Right atrium auricular region (tissue), 2 donors: Measurements from ENCODE around the gene EFL1. TPM values are rescaled to one million over a fixed set of nuclear protein-coding genes. Genes with fewer than 3 reads are reported as not detected.

ENCODE experiments used
- DNase-seq: peaks from one replicate; pipeline ENCODE4 v3.0.0-alpha.2; 2019; ENCODE audit warnings: low spot score
- H3K27ac ChIP-seq, 2 donors: fragments of 200-600 bp; sonication (generic); 1 replicate in 1 of 2; 2 replicates in 1 of 2; pipeline ENCODE4 v1.5.1; 2016 to 2019
- H3K27me3 ChIP-seq, 2 donors: fragments of 200-600 bp; sonication (generic); one replicate each; pipeline versions ENCODE4 v1.5.1 to v1.6.0; 2017 to 2019
- H3K36me3 ChIP-seq: fragments of 200-600 bp; sonication (generic); one replicate; pipeline ENCODE4 v1.5.1; 2016
- H3K4me1 ChIP-seq, 2 donors: fragments of 200-600 bp; sonication (generic); one replicate each; pipeline versions ENCODE4 v1.5.1 to v1.6.0; 2017 to 2019
- H3K4me3 ChIP-seq, 2 donors: fragments of 200-600 bp; sonication (generic); 1 replicate in 1 of 2; 2 replicates in 1 of 2; pipeline ENCODE4 v1.5.1; 2017 to 2019; ENCODE audit warnings: mild to moderate bottlenecking in 1 of 2, moderate library complexity in 1 of 2
- H3K9me3 ChIP-seq, 2 donors: fragments of 200-600 bp; sonication (generic); one replicate each; pipeline ENCODE4 v1.5.1; 2019
- total RNA-seq, 2 donors: library from RNA; depleted of rRNA; stranded (reverse); fragments of >200 nt; gene quantifications; one replicate each; pipeline ENCODE4 v1.1.0, GENCODE V29; 2016
- TF ChIP-seq, protein P1 (sequence below), 2 donors: fragments of 200-600 bp; sonication (generic); IDR thresholded peaks; one replicate each; pipeline ENCODE4 v1.5.1; 2019; ENCODE audit warnings: antibody characterized with exemption in 2 of 2

EFL1 gene
- total RNA-seq, 2 donors from 2014 or later, result 11.0 to 14.2 TPM

DNA sequence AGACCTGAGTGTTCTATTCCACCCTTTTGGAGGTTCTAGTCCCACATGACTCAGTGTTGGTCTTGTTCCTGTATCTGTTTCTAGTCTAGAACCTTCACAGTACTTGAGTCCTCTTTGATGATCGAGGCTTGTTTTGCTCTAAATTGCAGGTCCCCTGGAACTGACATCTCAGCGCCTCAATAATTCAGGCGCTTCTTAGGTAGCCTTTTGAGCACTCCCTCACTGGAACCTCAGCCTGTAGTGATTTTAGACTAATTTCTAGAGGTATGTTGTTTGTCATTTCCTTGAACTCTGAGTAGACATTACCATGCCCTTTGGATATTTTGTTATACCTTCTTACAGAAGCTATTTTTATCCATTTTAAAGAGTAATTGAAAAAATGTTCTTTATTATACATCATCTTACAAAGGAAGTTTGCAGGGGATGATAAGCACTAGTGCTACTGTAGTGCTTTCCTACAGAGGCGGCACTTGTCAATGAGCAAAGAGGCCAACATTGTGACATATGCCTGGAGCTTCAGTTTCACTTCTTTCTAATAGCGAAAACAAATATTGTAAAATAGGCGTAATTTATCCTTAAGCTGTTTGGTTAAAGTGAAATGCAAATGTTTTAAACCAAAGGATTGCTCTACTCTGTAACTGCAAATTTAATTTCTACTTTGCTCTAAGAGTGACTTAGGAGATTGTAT lies 75.7 kb downstream of the EFL1 start:
- H3K4me3 ChIP-seq, result no peak overlapping the region
- TF ChIP-seq, protein P1, sequence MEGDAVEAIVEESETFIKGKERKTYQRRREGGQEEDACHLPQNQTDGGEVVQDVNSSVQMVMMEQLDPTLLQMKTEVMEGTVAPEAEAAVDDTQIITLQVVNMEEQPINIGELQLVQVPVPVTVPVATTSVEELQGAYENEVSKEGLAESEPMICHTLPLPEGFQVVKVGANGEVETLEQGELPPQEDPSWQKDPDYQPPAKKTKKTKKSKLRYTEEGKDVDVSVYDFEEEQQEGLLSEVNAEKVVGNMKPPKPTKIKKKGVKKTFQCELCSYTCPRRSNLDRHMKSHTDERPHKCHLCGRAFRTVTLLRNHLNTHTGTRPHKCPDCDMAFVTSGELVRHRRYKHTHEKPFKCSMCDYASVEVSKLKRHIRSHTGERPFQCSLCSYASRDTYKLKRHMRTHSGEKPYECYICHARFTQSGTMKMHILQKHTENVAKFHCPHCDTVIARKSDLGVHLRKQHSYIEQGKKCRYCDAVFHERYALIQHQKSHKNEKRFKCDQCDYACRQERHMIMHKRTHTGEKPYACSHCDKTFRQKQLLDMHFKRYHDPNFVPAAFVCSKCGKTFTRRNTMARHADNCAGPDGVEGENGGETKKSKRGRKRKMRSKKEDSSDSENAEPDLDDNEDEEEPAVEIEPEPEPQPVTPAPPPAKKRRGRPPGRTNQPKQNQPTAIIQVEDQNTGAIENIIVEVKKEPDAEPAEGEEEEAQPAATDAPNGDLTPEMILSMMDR (IDR thresholded peaks at IDR 0.05), result no peak
- no peaks in the 10 kb centered on the region for H3K36me3 ChIP-seq
- DNase-seq, result no peak
- H3K4me1 ChIP-seq, result peaks cover 0 to 23% of the 10 kb centered on the region in 2 donors
- no peaks in the 10 kb centered on the region for H3K9me3 ChIP-seq
- H3K27ac ChIP-seq, result no peak overlapping the region
- H3K27me3 ChIP-seq, result no peaks in the 10 kb centered on the region

DNA sequence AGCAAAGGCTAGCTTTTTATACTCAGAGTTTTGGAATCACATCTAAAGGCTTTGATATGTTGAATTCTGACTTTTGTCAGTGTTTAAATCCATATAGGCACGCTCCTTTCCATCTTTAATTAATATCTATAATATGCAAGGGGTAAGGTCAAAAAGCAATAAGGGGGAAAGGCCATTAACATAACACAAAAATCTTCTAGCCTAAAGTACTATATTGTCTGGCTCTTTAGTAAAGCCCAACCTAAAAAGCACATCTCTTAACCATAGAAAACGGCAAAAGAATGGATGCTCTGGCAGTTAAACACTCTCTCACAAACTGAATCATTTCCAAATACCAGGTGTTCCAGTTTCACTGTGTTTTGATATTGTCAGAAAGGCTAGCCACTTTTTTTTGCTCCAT lies 76.4 kb downstream of the EFL1 start:
- TF ChIP-seq, protein P1 (IDR thresholded peaks at IDR 0.05), result no peak
- no peaks in the 10 kb centered on the region for H3K36me3 ChIP-seq
- DNase-seq, result no peak

DNA sequence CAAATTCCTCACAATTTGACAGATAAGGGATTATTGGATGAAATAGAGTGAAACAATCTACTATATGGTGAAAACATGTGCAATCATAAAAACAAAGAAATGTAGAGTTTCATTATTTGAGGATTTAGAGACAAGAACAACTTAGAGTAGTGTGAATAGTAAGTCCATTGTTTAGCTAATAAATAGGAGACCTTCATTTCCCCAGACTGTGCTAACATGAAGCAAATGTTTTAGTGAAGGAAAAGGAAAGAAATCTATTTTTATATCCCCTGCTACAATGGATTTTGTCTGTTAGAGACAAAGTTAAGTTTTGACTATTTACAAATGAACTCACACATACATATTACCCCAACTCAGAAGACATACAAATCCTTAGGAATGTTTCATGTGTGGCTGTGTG lies 77.8 kb downstream of the EFL1 start:
- TF ChIP-seq, protein P1 (IDR thresholded peaks at IDR 0.05), result no peak
- H3K27me3 ChIP-seq, result no peaks in the 10 kb centered on the region
- H3K27ac ChIP-seq, result no peak overlapping the region
- no peak overlapping the region for H3K4me3 ChIP-seq
- no peaks in the 10 kb centered on the region for H3K36me3 ChIP-seq
- no peaks in the 10 kb centered on the region for H3K9me3 ChIP-seq
- H3K4me1 ChIP-seq, result peaks cover 0 to 23% of the 10 kb centered on the region in 2 donors
- DNase-seq, result no peak

More for the DNA sequence above, 76.4 kb downstream of the EFL1 start:
- Histone ChIP-seq H3K9me3 (no peaks in the 10 kb centered on the region), H3K4me3 (no peak overlapping the region), H3K4me1 (peaks cover 0 to 23% of the 10 kb centered on the region in 2 donors), H3K27ac (no peak overlapping the region), H3K27me3 (no peaks in the 10 kb centered on the region)

DNA sequence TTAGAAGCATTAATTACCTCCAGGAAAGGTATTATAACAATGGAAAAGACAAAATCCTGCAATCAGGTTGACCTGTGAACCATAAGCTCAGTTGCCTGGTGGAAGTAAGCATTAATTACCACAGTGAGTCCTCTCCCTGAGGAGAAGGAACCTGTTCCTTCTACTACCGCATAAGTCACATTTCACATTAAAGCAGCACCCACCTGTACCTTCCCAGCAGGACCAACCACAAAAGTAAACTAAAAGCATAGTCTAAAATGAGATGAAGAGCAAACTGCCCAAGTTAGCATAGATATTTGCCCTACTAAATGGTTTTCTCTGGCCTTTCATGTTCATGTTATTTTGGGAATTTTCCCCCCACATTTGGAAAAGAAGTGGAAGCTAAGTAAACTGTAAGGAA lies 78.2 kb downstream of the EFL1 start:
- Histone ChIP-seq H3K27me3 (no peaks in the 10 kb centered on the region), H3K4me1 (peaks cover 0 to 23% of the 10 kb centered on the region in 2 donors), H3K4me3 (no peak overlapping the region), H3K36me3 (no peaks in the 10 kb centered on the region), H3K27ac (no peak overlapping the region), H3K9me3 (no peaks in the 10 kb centered on the region)
- TF ChIP-seq, protein P1 (IDR thresholded peaks at IDR 0.05), result no peak
- no peak for DNase-seq

DNA sequence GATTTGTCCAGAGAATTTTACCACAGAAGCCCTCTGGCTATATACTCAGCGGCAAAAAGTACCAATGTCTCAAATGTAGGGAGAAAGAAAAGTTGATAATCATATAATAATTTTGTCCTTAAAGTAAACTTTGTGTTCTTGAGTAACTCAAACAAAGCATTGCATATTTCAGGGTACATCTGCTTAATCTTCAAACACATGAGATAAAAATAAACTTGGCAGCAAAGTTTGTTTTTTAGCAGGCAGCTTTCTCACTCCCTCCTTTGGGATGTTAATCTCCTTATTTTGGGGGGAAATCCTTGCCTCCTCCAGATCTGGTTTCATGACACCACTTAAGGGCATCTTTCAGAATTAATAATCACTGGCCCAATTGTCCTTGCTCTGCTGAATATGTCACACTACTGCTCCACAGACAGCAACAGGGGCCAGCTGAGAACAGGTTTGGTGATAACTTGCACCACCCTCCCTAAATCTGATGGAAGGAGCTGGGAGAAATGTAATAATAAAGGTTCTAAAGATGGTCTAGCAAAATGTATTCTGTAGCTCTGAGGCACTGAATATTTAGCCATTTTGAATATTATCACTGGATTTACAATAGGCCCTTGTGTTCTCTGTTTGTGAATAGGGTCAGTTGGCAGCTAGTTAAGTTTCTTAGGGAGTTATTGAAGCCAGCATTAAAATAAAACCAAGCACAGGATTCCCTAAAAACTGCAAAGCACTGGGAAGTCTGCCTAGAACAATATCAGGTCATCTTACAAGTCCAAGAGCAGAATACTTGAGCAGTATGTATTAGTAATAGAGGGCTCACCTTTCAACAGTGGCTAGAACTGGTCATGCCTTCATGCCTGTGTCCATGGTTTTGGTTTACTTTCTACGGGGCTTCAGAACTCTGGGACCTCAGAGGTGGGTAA lies 79.2 kb downstream of the EFL1 start:
- Histone ChIP-seq H3K4me1 (peaks cover 0 to 23% of the 10 kb centered on the region in 2 donors), H3K27me3 (no peaks in the 10 kb centered on the region), H3K9me3 (no peaks in the 10 kb centered on the region), H3K4me3 (no peak overlapping the region), H3K36me3 (no peaks in the 10 kb centered on the region), H3K27ac (peak overlapping the region; percentile 20 to 51)
- DNase-seq, result no peak
- TF ChIP-seq, protein P1 (IDR thresholded peaks at IDR 0.05), result no peak
